GM12892 (cell line): ENCODE measurements around the gene TC2N.

Source experiments
- POLR2A ChIP-seq: IDR thresholded peaks from 2 replicates; pipeline ENCODE4 v1.6.1; 2011; ENCODE audit warnings: low read depth, low read length, control low read depth
- POLR2AphosphoS5 ChIP-seq: IDR thresholded peaks from 2 replicates; pipeline ENCODE4 v1.6.1; 2011; ENCODE audit warnings: low read depth, low read length, control low read depth

DNA sequence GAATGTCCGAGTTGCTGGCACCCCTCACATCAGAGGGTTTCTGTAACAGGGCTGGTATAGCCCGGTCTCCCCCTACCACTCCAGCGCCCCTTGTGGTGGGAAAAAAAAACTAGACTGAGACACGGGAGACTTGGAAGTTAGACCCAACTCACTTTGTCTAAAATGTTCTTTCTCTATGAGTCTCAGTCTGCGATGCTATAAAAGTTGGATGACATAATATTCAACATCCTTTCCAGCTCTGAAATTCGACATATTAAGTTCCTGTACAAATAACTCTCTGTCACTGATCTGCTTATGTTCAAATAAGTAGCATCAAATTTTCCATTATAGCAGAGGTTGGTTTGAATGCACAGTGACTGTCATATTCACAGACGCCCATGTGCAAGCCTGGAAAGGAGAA lies 25.7 kb upstream of the TC2N start:
- no peak for TF ChIP-seq POLR2A
- TF ChIP-seq POLR2AphosphoS5 = no peak
